HL-60 (cell line): ENCODE measurements around the gene SERINC2.

Source experiments
- POLR2AphosphoS5 ChIP-seq: IDR thresholded peaks from 2 replicates; pipeline ENCODE4 v1.6.1; 2012; ENCODE audit warnings: low read depth
- REST ChIP-seq: IDR thresholded peaks from 2 replicates; pipeline ENCODE4 v1.6.1; 2012; ENCODE audit warnings: low read depth; ENCODE audit not compliant: insufficient replicate concordance
- TF ChIP-seq, protein P1 (sequence below): IDR thresholded peaks from one replicate; pipeline ENCODE4 v1.5.1; 2011; ENCODE audit warnings: low read length, control low read depth, inconsistent platforms; ENCODE audit not compliant: insufficient read depth

DNA sequence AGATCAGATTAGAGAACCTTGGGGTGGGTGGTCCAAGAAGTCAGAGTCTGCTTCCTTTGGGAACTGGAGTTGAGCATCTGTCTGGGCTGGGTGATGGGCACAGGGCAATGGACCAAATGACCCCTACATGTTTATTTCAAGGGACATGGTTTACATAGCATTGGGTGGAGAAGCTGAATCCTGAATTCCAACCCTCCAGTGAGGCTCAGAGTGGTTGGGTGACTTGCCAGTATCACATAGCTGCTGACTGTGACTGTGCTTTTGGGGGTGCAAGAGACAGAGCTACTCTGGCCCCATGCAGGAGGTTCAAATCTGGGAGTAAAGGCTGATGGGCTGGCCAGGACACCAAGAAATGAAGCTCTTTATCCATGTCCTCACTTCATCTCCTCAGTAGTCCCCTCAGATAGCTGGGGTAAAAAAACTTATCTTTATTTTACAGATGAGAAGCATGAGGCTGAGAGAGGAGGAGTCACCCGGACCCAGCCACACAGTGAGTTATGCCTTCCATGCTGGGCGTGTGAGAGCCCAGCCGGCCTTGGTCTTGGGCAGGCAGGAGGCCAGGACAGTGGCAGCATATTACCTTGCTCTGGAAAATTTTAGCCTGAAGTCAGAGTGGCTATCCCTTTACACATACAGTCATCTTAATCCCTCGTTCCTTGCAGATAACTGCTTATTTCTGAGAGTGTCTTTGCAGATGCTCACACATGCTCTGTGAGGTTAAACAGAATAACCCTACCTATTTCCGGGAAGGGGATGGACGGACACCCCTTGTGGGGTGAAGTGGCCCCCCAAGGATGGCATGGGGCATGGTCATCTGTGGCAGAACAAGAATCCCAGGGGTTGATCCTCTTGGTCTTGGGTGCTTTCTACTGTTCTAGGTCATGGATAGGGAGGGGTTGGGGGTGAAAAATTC, 2.8 kb upstream of the SERINC2 start:
- TF ChIP-seq, protein P1, sequence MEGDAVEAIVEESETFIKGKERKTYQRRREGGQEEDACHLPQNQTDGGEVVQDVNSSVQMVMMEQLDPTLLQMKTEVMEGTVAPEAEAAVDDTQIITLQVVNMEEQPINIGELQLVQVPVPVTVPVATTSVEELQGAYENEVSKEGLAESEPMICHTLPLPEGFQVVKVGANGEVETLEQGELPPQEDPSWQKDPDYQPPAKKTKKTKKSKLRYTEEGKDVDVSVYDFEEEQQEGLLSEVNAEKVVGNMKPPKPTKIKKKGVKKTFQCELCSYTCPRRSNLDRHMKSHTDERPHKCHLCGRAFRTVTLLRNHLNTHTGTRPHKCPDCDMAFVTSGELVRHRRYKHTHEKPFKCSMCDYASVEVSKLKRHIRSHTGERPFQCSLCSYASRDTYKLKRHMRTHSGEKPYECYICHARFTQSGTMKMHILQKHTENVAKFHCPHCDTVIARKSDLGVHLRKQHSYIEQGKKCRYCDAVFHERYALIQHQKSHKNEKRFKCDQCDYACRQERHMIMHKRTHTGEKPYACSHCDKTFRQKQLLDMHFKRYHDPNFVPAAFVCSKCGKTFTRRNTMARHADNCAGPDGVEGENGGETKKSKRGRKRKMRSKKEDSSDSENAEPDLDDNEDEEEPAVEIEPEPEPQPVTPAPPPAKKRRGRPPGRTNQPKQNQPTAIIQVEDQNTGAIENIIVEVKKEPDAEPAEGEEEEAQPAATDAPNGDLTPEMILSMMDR = no peak
- no peak for TF ChIP-seq REST
- no peak for TF ChIP-seq POLR2AphosphoS5
